Cardiac fibroblast (primary cell): Measurements from ENCODE around the gene CDKN1C.

ENCODE experiments used
- DNase-seq, 2 donors: peaks; one replicate each; pipeline versions ENCODE4 v3.0.0 to v3.0.0-alpha.2; 2010; ENCODE audit warnings: low read depth in 2 of 2
- H3K4me3 ChIP-seq, 2 donors: replicated peaks in 1 of 2; 1 replicate in 1 of 2; 2 replicates in 1 of 2; pipeline ENCODE4 v1.5.1; 2011; ENCODE audit warnings: low read depth in 2 of 2, low read length in 2 of 2, mild to moderate bottlenecking in 2 of 2, moderate library complexity in 1 of 2
- TF ChIP-seq, protein P1 (sequence below): IDR thresholded peaks from one replicate; pipeline ENCODE4 v1.5.1; 2011; ENCODE audit warnings: low read depth, mild to moderate bottlenecking, low read length, inconsistent platforms

Gene CDKN1C

DNA sequence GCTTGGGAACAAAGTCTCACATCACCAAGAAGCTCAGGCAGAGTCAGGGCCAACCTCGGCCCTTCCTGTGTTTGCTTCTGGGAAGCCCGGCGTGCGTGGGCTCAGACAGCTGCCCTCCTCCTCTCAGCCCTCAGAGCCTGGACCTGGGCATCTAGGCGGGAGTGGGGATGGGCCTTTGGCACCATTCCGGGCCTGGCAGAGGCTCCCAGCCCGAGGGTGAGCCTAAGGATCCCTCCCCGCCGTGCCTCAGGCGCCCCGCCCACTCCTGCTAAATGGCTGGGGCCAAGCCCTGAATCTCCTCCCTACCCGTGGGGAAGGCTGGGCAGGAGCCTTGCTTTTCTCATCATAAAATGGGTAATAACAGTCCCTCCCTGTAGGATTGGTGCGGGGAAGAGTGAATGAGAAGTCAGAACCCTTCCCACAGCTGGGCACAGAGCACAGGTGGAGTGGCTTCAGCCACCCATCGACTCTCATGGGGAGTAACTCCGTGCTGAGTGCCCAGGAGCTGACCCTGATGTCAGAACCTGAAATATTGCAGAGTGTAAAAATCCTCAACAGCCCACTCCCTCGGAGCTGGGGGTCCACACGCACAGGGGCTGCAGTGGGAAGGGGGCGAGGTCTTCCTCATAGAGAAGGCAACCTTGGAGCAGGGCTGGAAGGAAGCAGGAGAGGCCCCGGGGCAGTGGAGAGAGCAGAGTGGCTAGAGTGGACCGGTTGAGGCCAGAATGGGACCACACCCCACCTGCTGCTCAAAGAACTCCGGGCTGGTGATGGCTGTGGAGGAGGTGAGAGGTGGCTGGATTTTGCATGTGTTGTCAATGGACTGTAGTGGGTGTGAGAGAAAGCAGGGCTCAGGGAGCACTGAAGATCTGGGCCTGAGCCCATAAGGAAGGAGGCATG is 18.8 kb upstream of the CDKN1C start:
- H3K4me3 ChIP-seq: no peak overlapping the region
- no peak for DNase-seq
- TF ChIP-seq, protein P1, sequence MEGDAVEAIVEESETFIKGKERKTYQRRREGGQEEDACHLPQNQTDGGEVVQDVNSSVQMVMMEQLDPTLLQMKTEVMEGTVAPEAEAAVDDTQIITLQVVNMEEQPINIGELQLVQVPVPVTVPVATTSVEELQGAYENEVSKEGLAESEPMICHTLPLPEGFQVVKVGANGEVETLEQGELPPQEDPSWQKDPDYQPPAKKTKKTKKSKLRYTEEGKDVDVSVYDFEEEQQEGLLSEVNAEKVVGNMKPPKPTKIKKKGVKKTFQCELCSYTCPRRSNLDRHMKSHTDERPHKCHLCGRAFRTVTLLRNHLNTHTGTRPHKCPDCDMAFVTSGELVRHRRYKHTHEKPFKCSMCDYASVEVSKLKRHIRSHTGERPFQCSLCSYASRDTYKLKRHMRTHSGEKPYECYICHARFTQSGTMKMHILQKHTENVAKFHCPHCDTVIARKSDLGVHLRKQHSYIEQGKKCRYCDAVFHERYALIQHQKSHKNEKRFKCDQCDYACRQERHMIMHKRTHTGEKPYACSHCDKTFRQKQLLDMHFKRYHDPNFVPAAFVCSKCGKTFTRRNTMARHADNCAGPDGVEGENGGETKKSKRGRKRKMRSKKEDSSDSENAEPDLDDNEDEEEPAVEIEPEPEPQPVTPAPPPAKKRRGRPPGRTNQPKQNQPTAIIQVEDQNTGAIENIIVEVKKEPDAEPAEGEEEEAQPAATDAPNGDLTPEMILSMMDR: no peak

- TF ChIP-seq, protein P1: no peak
- H3K4me3 ChIP-seq: no peak overlapping the region
- no peak for DNase-seq
Measured at GRCh38 chr11:2903672-2904011, 18.1 kb upstream of the CDKN1C start.

GRCh38 chr11:2902784-2903671 is 17.5 kb upstream of the CDKN1C start:
- no peak for DNase-seq
- peak overlapping the region; percentile 65 for H3K4me3 ChIP-seq
- TF ChIP-seq, protein P1: no peak

DNA sequence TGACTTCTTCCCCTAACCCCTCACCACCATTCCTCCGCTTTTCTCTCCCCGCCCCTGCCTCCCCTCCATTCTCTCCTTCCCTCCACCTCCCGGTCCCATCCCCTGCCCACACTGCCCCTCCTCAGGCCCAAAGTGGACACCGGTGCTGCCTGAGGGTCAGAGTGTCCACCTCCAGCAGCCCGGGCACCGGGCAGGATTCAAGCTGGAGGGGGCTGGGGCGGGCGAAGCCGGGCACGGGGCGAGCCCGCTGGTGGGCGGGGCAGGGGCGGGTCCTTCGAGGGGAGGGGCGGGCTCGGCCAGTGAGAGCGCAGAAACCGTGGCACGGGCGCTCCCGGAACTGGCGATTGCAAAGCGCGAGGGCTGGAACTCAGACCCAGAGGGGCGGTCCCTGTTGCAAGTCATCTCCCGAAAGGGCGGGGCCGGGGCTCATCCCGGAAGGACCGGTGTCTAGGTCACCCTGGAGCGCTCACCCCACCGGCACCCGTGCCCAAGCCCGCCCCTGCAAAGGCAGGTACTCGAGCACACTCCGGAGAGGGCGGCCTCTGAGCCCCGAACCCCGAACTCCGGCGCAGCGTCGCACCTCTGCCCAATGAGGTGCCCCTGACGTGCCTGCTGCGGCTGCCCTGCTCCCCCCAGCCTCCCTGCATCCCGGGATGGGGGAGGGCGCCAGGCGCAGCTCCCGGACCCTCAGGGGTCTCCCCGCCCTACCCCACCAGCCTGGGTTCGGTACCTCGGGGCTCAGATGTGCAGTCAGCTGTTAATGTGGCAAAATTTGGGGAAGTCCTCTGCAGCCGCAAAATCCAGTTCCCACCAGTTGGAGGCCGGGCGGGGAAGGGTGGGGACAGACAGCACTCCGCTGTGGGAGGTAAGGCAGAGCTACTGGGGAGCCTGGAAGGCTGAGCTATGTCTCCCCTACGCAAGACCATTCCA is 16.5 kb upstream of the CDKN1C start:
- H3K4me3 ChIP-seq: peak overlapping the region; percentile 65
- peak; percentile 89 to 93 for DNase-seq
- TF ChIP-seq, protein P1: no peak

DNA sequence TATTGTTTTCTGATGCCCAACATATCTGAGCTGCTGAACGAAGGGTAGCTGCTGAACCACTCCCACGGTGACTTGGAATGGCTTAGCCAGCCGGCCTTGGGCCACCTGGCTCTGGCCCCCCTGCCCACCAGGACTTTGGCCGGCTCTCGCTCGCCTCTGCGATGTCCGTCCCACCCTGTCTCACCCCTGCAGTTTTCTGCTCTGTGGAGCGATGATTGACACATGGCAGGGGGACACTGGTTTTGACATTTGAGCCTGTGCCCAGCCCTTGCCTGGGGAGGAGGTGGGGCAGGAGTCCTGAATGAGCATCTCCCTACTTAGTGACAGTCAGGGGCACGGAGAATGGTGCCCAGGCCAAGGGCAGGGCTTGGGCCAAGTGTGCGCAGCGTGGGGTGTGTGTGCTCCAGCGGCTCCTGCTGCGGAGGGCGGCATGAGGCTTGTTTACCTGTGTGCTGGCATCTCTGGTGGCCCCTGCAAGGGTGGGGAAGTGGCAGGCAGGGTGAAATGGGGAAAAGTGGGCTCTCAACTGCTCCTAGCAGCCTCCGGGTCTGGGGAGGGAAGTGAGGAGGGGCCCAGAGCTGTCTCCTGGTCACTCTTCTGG is 15.7 kb upstream of the CDKN1C start:
- TF ChIP-seq, protein P1: no peak
- peak overlapping the region in 1 of 2 donors; percentile 36 for H3K4me3 ChIP-seq
- DNase-seq: no peak
